HepG2 (cell line): Measurements from ENCODE around the gene DUSP16. TPM values are rescaled to one million over a fixed set of nuclear protein-coding genes. Genes with fewer than 3 reads are reported as not detected.

Source experiments
- EED ChIP-seq: sonication (generic); formaldehyde crosslinking; IDR thresholded peaks from 2 replicates; pipeline ENCODE4 v1.5.0; 2020; ENCODE audit warnings: mild to moderate bottlenecking, missing genetic modification reagents
- FOXK1 ChIP-seq: sonication (generic); formaldehyde crosslinking; IDR thresholded peaks from 2 replicates; pipeline ENCODE4 v1.4.0; 2020; ENCODE audit warnings: low read depth, missing genetic modification reagents, borderline replicate concordance
- MTA1 ChIP-seq: sonication (generic); formaldehyde crosslinking; IDR thresholded peaks from 2 replicates; pipeline ENCODE4 v1.4.0; 2020; ENCODE audit warnings: missing genetic modification reagents, mild to moderate bottlenecking, borderline replicate concordance
- NR2C2 ChIP-seq: sonication (generic); formaldehyde crosslinking; IDR thresholded peaks from 2 replicates; pipeline ENCODE4 v1.4.0; 2020; ENCODE audit warnings: missing genetic modification reagents, mild to moderate bottlenecking, moderate library complexity, borderline replicate concordance
- PHF21A ChIP-seq: sonication (generic); formaldehyde crosslinking; IDR thresholded peaks from 2 replicates; pipeline ENCODE4 v1.5.0; 2020; ENCODE audit warnings: mild to moderate bottlenecking, missing genetic modification reagents
- SMARCC2 ChIP-seq: fragments of 450-650 bp; IDR thresholded peaks from 2 replicates; pipeline ENCODE4 v1.6.1; 2017; ENCODE audit warnings: antibody characterized with exemption, mild to moderate bottlenecking
- TBX2 ChIP-seq: sonication (generic); formaldehyde crosslinking; IDR thresholded peaks from 2 replicates; pipeline ENCODE4 v1.5.0; 2020; ENCODE audit warnings: missing genetic modification reagents, mild to moderate bottlenecking, borderline replicate concordance
- XRCC5 ChIP-seq: fragments of 200-400 bp; formaldehyde crosslinking; optimal IDR thresholded peaks from 2 replicates; pipeline ENCODE3; 2017; ENCODE audit warnings: mild to moderate bottlenecking, low read length
- ZFP36 ChIP-seq: fragments of 150-350 bp; IDR thresholded peaks from 2 replicates; pipeline ENCODE4 v1.6.1; 2018; ENCODE audit warnings: borderline replicate concordance, low read length, low read depth; ENCODE audit not compliant: partially characterized antibody
- ZFX ChIP-seq: sonication (generic); formaldehyde crosslinking; IDR thresholded peaks from 2 replicates; pipeline ENCODE4 v1.4.0; 2020; ENCODE audit warnings: mild to moderate bottlenecking, low read depth, missing genetic modification reagents, moderate library complexity
- ZNF317 ChIP-seq: sonication (generic); formaldehyde crosslinking; IDR thresholded peaks from 2 replicates; pipeline ENCODE4 v1.5.0; 2020; ENCODE audit warnings: mild to moderate bottlenecking, missing genetic modification reagents
- ZNF331 ChIP-seq: sonication (generic); formaldehyde crosslinking; IDR thresholded peaks from 2 replicates; pipeline ENCODE4 v1.4.0; 2020; ENCODE audit warnings: missing genetic modification reagents
- ZNF430 ChIP-seq: sonication (generic); formaldehyde crosslinking; IDR thresholded peaks from 2 replicates; pipeline ENCODE4 v1.9.0; 2021; ENCODE audit warnings: mild to moderate bottlenecking, missing genetic modification reagents
- ZNF619 ChIP-seq: sonication (generic); formaldehyde crosslinking; IDR thresholded peaks from 2 replicates; pipeline ENCODE4 v1.4.0; 2020; ENCODE audit warnings: mild to moderate bottlenecking, missing genetic modification reagents
- ZNF839 ChIP-seq: sonication (generic); formaldehyde crosslinking; IDR thresholded peaks from 2 replicates; pipeline ENCODE4 v1.4.0; 2020; ENCODE audit warnings: missing genetic modification reagents, mild to moderate bottlenecking, borderline replicate concordance
- ZNF878 ChIP-seq: sonication (generic); formaldehyde crosslinking; IDR thresholded peaks from 2 replicates; pipeline ENCODE4 v1.8.1; 2023; ENCODE audit warnings: mild to moderate bottlenecking, missing genetic modification reagents, moderate library complexity
- polyA plus RNA-seq, 8 experiments: library from polyadenylated mRNA; depleted of rRNA in 3 of 8; stranded (reverse) in 7 of 8; unstranded in 1 of 8; fragments of >200 nt; fragmentation: Illumina TruSeq in 4 of 8; extraction: Trizol in 4 of 8; gene quantifications; 2 replicates each; pipeline versions ENCODE4 v1.2.1 to v1.2.3, GENCODE V29; 2011 to 2016; ENCODE audit warnings: low read depth in 4 of 8, missing spikeins in 1 of 8, mixed read lengths in 1 of 8; ENCODE audit not compliant: insufficient read depth in 1 of 8
- total RNA-seq, 5 experiments: library from RNA; depleted of rRNA; stranded (reverse); fragments of >200 nt; fragmentation: Illumina TruSeq; extraction: Trizol; gene quantifications; 2 replicates each; pipeline ENCODE4 v1.2.3, GENCODE V29; 2016; ENCODE audit warnings: low read depth in 1 of 5
- TF ChIP-seq, protein P1 (sequence below): sonication (generic); formaldehyde crosslinking; IDR thresholded peaks from 2 replicates; pipeline ENCODE4 v1.4.0; 2020; ENCODE audit warnings: mild to moderate bottlenecking, missing genetic modification reagents
- TF ChIP-seq, protein P2 (sequence below): sonication (generic); formaldehyde crosslinking; IDR thresholded peaks from 2 replicates; pipeline ENCODE4 v1.5.1; 2020; ENCODE audit warnings: mild to moderate bottlenecking, moderate library complexity, missing genetic modification reagents
- TF ChIP-seq, protein P3 (sequence below): sonication (generic); formaldehyde crosslinking; IDR thresholded peaks from 2 replicates; pipeline ENCODE4 v1.4.0; 2020; ENCODE audit warnings: missing genetic modification reagents
- TF ChIP-seq, protein P4 (sequence below): sonication (generic); formaldehyde crosslinking; IDR thresholded peaks from 2 replicates; pipeline ENCODE4 v1.4.0; 2020; ENCODE audit warnings: mild to moderate bottlenecking, missing genetic modification reagents
- TF ChIP-seq, protein P5 (sequence below): sonication (generic); formaldehyde crosslinking; IDR thresholded peaks from 2 replicates; pipeline ENCODE4 v1.4.0; 2020; ENCODE audit warnings: missing genetic modification reagents, low read depth, mild to moderate bottlenecking, borderline replicate concordance

The DUSP16 gene
- total and polyA plus RNA-seq, 2 of the 13 experiments (the other 11 are each of a cell fraction or from before 2014, with no cell fraction given): 45.7 to 46.6 TPM

DNA sequence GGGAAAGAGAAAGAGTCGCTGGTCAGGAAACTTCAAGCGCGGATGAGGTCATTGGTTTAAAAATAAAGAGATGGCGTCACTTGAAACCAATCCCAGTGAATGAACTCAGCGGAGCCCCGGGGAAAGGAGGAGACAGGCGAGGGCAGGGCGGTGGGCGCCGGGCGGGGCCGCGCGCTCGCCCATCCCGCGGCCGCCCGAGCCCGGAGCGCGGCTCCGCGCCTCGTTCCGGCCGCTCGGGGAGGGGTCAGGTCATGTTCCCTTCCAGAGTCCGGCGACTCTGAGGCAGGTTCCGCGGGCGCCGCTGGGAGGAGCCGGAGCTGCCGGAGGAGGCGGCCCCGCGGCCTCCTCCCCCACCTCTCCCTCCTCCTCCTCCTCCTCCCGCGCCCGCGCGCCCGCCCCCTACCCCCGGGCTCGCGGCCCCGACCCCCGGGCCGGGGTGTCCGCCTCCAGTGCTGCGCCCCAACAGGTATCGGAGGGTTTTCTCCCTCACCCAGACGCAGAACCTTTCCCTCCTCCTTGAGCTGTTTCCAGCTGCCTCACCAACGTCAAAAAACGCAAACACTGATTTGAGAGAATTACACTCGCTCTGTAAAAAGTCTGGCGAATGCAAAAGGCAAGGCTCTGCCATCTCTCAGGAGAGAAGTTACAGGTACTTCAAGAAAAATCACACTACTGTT lies at the start of gene DUSP16 (continued):
- no peak for TF ChIP-seq EED (CRISPR knock-in tag)
- 0 out of 2 replicates have a peak, but pooled peaks have one; percentile 43 for TF ChIP-seq ZNF331 (CRISPR knock-in tag)
- 0 out of 2 replicates have a peak, but pooled peaks have one; percentile 37 for TF ChIP-seq MTA1 (CRISPR knock-in tag)
- TF ChIP-seq ZNF839 (CRISPR knock-in tag): no peak
- no peak for TF ChIP-seq SMARCC2
- peak; percentile 50; the same call in 1 of the 2 replicates for TF ChIP-seq ZNF430 (CRISPR knock-in tag)
- TF ChIP-seq, protein P1, sequence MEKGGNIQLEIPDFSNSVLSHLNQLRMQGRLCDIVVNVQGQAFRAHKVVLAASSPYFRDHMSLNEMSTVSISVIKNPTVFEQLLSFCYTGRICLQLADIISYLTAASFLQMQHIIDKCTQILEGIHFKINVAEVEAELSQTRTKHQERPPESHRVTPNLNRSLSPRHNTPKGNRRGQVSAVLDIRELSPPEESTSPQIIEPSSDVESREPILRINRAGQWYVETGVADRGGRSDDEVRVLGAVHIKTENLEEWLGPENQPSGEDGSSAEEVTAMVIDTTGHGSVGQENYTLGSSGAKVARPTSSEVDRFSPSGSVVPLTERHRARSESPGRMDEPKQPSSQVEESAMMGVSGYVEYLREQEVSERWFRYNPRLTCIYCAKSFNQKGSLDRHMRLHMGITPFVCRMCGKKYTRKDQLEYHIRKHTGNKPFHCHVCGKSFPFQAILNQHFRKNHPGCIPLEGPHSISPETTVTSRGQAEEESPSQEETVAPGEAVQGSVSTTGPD (CRISPR knock-in tag): no peak
- peak; percentile 31; the same call in 1 of the 2 replicates for TF ChIP-seq ZFX (CRISPR knock-in tag)
- 0 out of 2 replicates have a peak, but pooled peaks have one; percentile 32 for TF ChIP-seq TBX2
- TF ChIP-seq, protein P2, sequence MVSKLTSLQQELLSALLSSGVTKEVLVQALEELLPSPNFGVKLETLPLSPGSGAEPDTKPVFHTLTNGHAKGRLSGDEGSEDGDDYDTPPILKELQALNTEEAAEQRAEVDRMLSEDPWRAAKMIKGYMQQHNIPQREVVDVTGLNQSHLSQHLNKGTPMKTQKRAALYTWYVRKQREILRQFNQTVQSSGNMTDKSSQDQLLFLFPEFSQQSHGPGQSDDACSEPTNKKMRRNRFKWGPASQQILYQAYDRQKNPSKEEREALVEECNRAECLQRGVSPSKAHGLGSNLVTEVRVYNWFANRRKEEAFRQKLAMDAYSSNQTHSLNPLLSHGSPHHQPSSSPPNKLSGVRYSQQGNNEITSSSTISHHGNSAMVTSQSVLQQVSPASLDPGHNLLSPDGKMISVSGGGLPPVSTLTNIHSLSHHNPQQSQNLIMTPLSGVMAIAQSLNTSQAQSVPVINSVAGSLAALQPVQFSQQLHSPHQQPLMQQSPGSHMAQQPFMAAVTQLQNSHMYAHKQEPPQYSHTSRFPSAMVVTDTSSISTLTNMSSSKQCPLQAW (CRISPR knock-in tag): no peak
- TF ChIP-seq, protein P3, sequence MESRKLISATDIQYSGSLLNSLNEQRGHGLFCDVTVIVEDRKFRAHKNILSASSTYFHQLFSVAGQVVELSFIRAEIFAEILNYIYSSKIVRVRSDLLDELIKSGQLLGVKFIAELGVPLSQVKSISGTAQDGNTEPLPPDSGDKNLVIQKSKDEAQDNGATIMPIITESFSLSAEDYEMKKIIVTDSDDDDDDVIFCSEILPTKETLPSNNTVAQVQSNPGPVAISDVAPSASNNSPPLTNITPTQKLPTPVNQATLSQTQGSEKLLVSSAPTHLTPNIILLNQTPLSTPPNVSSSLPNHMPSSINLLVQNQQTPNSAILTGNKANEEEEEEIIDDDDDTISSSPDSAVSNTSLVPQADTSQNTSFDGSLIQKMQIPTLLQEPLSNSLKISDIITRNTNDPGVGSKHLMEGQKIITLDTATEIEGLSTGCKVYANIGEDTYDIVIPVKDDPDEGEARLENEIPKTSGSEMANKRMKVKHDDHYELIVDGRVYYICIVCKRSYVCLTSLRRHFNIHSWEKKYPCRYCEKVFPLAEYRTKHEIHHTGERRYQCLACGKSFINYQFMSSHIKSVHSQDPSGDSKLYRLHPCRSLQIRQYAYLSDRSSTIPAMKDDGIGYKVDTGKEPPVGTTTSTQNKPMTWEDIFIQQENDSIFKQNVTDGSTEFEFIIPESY (CRISPR knock-in tag): no peak
- TF ChIP-seq NR2C2 (CRISPR knock-in tag): no peak
- no peak for TF ChIP-seq FOXK1
- TF ChIP-seq XRCC5: no peak
- no peak for TF ChIP-seq ZFP36
- 0 out of 2 replicates have a peak, but pooled peaks have one; percentile 43 for TF ChIP-seq ZNF878 (CRISPR knock-in tag)
- TF ChIP-seq ZNF317 (CRISPR knock-in tag): no peak
- TF ChIP-seq, protein P4, sequence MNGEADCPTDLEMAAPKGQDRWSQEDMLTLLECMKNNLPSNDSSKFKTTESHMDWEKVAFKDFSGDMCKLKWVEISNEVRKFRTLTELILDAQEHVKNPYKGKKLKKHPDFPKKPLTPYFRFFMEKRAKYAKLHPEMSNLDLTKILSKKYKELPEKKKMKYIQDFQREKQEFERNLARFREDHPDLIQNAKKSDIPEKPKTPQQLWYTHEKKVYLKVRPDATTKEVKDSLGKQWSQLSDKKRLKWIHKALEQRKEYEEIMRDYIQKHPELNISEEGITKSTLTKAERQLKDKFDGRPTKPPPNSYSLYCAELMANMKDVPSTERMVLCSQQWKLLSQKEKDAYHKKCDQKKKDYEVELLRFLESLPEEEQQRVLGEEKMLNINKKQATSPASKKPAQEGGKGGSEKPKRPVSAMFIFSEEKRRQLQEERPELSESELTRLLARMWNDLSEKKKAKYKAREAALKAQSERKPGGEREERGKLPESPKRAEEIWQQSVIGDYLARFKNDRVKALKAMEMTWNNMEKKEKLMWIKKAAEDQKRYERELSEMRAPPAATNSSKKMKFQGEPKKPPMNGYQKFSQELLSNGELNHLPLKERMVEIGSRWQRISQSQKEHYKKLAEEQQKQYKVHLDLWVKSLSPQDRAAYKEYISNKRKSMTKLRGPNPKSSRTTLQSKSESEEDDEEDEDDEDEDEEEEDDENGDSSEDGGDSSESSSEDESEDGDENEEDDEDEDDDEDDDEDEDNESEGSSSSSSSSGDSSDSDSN: peak; percentile 67
- TF ChIP-seq ZNF619: no peak
- TF ChIP-seq, protein P5, sequence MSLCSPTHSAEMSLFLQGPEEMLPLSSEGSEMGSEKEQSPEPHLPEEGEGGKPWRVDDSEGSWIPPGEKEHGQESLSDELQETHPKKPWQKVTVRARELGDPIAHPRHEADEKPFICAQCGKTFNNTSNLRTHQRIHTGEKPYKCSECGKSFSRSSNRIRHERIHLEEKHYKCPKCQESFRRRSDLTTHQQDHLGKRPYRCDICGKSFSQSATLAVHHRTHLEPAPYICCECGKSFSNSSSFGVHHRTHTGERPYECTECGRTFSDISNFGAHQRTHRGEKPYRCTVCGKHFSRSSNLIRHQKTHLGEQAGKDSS (CRISPR knock-in tag): no peak
- TF ChIP-seq PHF21A (CRISPR knock-in tag): no peak
